K562 (cell line): Measurements from ENCODE around the gene CRABP2. TPM values are rescaled to one million over a fixed set of nuclear protein-coding genes. Genes with fewer than 3 reads are reported as not detected.
A peak's percentile ranks its signal among the peaks of the same experiment; 100 is the strongest.

ENCODE experiments used
- CBFB ChIP-seq: sonication (generic); formaldehyde crosslinking; IDR thresholded peaks from 2 replicates; pipeline ENCODE4 v1.4.0; 2020; ENCODE audit warnings: mild to moderate bottlenecking, missing genetic modification reagents
- HMGN3 ChIP-seq: IDR thresholded peaks from 2 replicates; pipeline ENCODE4 v1.6.1; 2011; ENCODE audit warnings: borderline replicate concordance, low read depth, mild to moderate bottlenecking, mixed read lengths, low read length; ENCODE audit not compliant: insufficient read length; ENCODE audit errors: extremely low read depth
- HNRNPK ChIP-seq: fragments of 200-400 bp; formaldehyde crosslinking; IDR thresholded peaks from one replicate; pipeline ENCODE4 v1.6.1; 2018; ENCODE audit warnings: mild to moderate bottlenecking, low read depth, low read length; ENCODE audit not compliant: poor library complexity, severe bottlenecking
- ILF3 ChIP-seq: fragments of 450-650 bp; IDR thresholded peaks from 2 replicates; pipeline ENCODE4 v1.6.1; 2018; ENCODE audit warnings: antibody characterized with exemption, mild to moderate bottlenecking, moderate library complexity, borderline replicate concordance
- NFE2L1 ChIP-seq: fragments of 450-650 bp; IDR thresholded peaks from 2 replicates; pipeline ENCODE4 v1.6.1; 2016; ENCODE audit warnings: missing genetic modification characterization, low read depth, mild to moderate bottlenecking, missing compliant biosample characterization, moderate library complexity, borderline replicate concordance
- PKNOX1 ChIP-seq: fragments of 450-650 bp; IDR thresholded peaks from 2 replicates; pipeline ENCODE4 v1.6.1; 2016
- POLR2H ChIP-seq: IDR thresholded peaks from 2 replicates; pipeline ENCODE4 v1.6.1; 2016; ENCODE audit warnings: missing genetic modification characterization, low read depth, mild to moderate bottlenecking, control low read depth, missing compliant biosample characterization, moderate library complexity
- RAD21 ChIP-seq, 2 experiments: fragments of 250-450 bp in 1 of 2; fragments of 450-650 bp in 1 of 2; sonication (Bioruptor Pico) in 1 of 2; formaldehyde crosslinking in 1 of 2; IDR thresholded peaks in 1 of 2; conservative IDR thresholded peaks in 1 of 2; 2 replicates each; pipeline versions ENCODE4 v1.4.0 to v1.8.0; 2020 to 2022; ENCODE audit warnings: mild to moderate bottlenecking in 2 of 2, moderate library complexity in 1 of 2
- XRCC3 ChIP-seq: fragments of 450-650 bp; IDR thresholded peaks from 2 replicates; pipeline ENCODE4 v1.6.1; 2017; ENCODE audit warnings: mild to moderate bottlenecking, moderate library complexity
- ZBTB2 ChIP-seq: fragments of 450-650 bp; IDR thresholded peaks from 2 replicates; pipeline ENCODE4 v1.6.1; 2016; ENCODE audit warnings: antibody characterized with exemption
- polyA plus RNA-seq, 8 experiments: library from polyadenylated mRNA; depleted of rRNA in 4 of 8; stranded (reverse) in 5 of 8; unstranded in 3 of 8; fragments of >200 nt; fragmentation: Nextera tagmentation in 2 of 8; fragmentation: Illumina TruSeq in 1 of 8; extraction: Ambion mirVana in 2 of 8; extraction: Trizol in 1 of 8; gene quantifications; 2 replicates each; pipeline versions ENCODE4 v1.2.1 to v1.2.3, GENCODE V29; 2011 to 2014; ENCODE audit warnings: inconsistent platforms in 1 of 8, missing spikeins in 1 of 8
- total RNA-seq, 7 experiments: library from RNA; depleted of rRNA in 6 of 7; stranded (reverse); fragments of >200 nt in 6 of 7; fragmentation: Illumina TruSeq in 2 of 7; extraction: Trizol in 2 of 7; gene quantifications; 2 replicates each; pipeline versions ENCODE4 v1.2.1 to v1.2.3, GENCODE V29; 2011 to 2021; ENCODE audit warnings: low replicate concordance in 1 of 7

Gene CRABP2
- total and polyA plus RNA-seq, 9 of the 15 experiments (the other 6 are each of a cell fraction or from before 2014, with no cell fraction given), result 0.30 to 2.5 (median 0.82) TPM

DNA sequence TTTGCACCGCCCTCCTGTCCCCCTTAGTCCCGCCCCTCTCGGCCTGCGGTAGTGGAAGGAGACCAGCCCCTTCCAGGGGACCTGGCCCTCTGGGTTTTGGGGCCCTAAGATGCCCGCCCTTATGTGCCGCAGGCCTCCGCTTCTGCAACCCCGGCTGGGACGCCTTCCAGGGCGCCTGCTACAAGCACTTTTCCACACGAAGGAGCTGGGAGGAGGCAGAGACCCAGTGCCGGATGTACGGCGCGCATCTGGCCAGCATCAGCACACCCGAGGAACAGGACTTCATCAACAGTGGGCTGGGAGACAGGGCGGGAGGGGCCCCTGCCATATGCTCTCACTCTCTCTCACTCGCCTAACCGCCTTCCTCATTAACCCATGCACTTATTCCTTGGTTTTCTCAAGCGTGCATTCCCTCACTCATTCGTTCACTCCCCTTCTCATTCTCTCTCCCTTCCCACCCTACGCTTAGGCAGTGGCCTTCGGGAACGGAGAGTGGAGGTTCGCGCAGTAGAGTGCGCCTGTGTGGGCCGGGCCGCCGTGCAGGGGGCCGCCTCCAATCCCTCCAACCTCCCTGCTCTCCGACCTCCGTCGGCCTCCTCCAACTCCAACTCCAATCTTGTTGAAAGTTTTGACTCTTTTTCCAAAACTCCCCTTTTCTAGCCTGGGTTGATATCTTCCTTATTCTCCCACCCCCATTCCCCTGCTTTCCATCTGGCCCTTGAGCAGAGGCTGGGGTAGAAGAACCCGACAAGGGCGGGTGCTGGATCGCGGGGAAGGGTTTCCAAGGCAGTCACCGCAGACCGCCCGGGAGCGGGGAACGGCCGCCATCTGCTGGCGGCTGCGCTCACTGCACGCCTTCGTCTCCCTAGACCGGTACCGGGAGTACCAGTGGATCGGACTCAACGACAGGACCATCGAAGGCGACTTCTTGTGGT is 48.3 kb downstream of the CRABP2 start (continued):
- TF ChIP-seq PKNOX1, result no peak
- no peak for TF ChIP-seq NFE2L1 (tag)
- no peak for TF ChIP-seq HMGN3
- no peak for TF ChIP-seq XRCC3
- TF ChIP-seq CBFB (CRISPR knock-in tag), result peak; percentile 82; the same call in 1 of the 2 replicates
- TF ChIP-seq POLR2H, result no peak
- peak; percentile 9; the same call in 1 of the 2 replicates for TF ChIP-seq ILF3
- no peak for TF ChIP-seq HNRNPK
- TF ChIP-seq RAD21 (CRISPR knock-in tag; conservative IDR thresholded peaks at IDR 0.05 in 1 of 2, IDR thresholded peaks at IDR 0.05 in 1 of 2), result peak; percentile 69
- TF ChIP-seq ZBTB2, result no peak
